ENCODE results near the gene CUL4B.
"Not testable (repeated sequence)": the region's sequence is repeated elsewhere in the genome, so short reads cannot be mapped to it uniquely, and the experiment has no call there.

Gene CUL4B

GRCh38 chrX:120560842-120561633, at the start of gene CUL4B:
Gene CUL4B (minus strand): TSS chrX:120560962. CDS start chrX:120560638, 324 bp downstream.
- DNase-seq, result peak; percentile 70 to 82 (median 76)

GRCh38 chrX:120604361-120604782, 43.6 kb upstream of the CUL4B start:
- no peak for DNase-seq

- peak; percentile 21 to 56 (median 51) for DNase-seq
These were observed 43.1 kb upstream of the CUL4B start, which contains the start of gene MCTS1 for GRCh38 chrX:120603707-120604360. Gene MCTS1 (plus strand): TSS chrX:120604101. CDS start chrX:120604237, 136 bp downstream.

GRCh38 chrX:120585702-120586101, 24.9 kb upstream of the CUL4B start:
- DNase-seq, result no peak

- no peak for DNase-seq
These were observed 14.8 kb upstream of the CUL4B start for GRCh38 chrX:120575379-120576114.

- DNase-seq, result not testable (repeated sequence)
These were observed 13.0 kb upstream of the CUL4B start for GRCh38 chrX:120573806-120574205.

- no peak for DNase-seq
These were observed 9.3 kb upstream of the CUL4B start for GRCh38 chrX:120570011-120570600.

- no peak for DNase-seq
These were observed 7.8 kb upstream of the CUL4B start for GRCh38 chrX:120568609-120569008.

- no peak for DNase-seq
These were observed 7.3 kb upstream of the CUL4B start for GRCh38 chrX:120568035-120568434.

- no peak for DNase-seq
These were observed 6.1 kb upstream of the CUL4B start for GRCh38 chrX:120566817-120567216.

GRCh38 chrX:120564925-120565324, 4.2 kb upstream of the CUL4B start:
- no peak for DNase-seq

- DNase-seq, result no peak
These were observed 1.8 kb upstream of the CUL4B start for GRCh38 chrX:120562569-120562926.

GRCh38 chrX:120561634-120562568, 1.1 kb upstream of the CUL4B start:
- DNase-seq, result no peak

- peak in 2 of 4 experiments; percentile 8 to 16 for DNase-seq
These were observed 339 bp downstream of the CUL4B start for GRCh38 chrX:120560405-120560841.

GRCh38 chrX:120559804-120560203, 958 bp downstream of the CUL4B start:
- no peak for DNase-seq

GRCh38 chrX:120556251-120556650, 4.5 kb downstream of the CUL4B start:
- no peak for DNase-seq

GRCh38 chrX:120549483-120550452, 11.0 kb downstream of the CUL4B start:
- peak in 1 of 4 experiments; percentile 0 for DNase-seq

GRCh38 chrX:120536061-120536460, 24.7 kb downstream of the CUL4B start:
- no peak for DNase-seq

- DNase-seq, result no peak
These were observed 26.2 kb downstream of the CUL4B start for GRCh38 chrX:120534413-120535205.

GRCh38 chrX:120522820-120523219, 37.9 kb downstream of the CUL4B start:
- DNase-seq, result no peak
